Dermis blood vessel endothelial cell (primary cell): ENCODE data around the gene GGA2. TPM values are rescaled to one million over a fixed set of nuclear protein-coding genes. Genes with fewer than 3 reads are reported as not detected.
"Not testable (repeated sequence)": the region's sequence is repeated elsewhere in the genome, so short reads cannot be mapped to it uniquely, and the experiment has no call there.

Experiments used
- DNase-seq: peaks from one replicate; pipeline ENCODE4 v3.0.0; 2010
- total RNA-seq: library from RNA; depleted of rRNA; stranded (reverse); fragments of >200 nt; gene quantifications from 2 replicates; pipeline ENCODE4 v1.2.3, GENCODE V29; 2014

The GGA2 gene
- total RNA-seq, 1 donor from 2014 or later, result 41.4 TPM

DNA sequence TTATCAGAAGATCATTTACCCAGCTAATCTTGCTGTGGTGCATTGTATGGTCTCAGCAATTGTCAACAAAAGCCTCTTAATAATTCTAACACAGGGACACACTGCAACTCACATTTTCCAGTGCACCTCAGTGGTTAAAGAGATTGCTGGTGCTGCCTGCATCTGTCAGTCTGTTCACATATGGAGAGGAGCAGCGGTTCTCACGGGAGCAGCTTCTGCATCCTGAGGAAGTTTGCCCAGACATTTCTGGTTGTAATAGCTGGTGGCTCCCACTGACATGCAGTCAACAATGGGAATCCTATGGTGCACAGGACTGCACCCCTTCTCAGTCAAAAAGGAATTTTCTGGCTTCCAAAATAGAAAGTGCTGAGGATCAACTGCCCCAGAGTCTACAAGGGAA is 7.8 kb downstream of the GGA2 start:
- DNase-seq, result peak; percentile 73

DNA sequence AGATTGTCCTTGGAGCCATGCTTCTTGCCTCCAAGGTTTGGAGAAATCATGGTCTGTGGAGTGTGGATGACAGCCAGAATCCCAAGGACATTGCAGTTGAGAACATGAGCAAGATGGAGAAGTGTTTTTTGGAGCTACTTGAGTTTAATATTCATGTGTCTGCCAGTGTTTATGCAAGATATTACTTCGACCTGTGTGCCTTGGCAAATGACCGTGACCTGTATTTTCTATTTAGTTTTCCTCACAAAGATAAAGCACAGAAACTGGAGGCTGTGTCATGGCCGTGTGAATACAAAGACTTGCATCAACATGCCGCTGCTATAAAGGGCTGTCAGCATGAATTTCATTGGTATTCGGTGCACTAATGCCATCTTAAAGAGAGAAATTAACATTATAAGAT is 9.0 kb downstream of the GGA2 start:
- no peak for DNase-seq

DNA sequence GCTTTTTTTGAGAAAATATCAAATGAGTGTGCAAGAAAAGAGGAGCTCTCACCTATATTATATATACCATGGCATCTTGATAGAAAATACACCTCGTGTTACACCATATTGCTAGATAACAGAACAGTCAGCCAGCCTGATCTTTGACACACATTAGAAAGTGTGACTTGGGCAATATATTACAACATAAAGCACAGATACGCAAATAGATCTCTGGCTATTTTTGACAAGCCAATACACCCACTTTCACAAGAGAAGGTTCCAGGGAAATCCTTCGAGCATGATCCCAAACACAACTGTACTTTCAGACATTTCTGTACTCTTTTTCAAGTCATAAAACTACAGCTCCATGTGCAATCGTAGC is 9.4 kb downstream of the GGA2 start:
- DNase-seq, result no peak

DNA sequence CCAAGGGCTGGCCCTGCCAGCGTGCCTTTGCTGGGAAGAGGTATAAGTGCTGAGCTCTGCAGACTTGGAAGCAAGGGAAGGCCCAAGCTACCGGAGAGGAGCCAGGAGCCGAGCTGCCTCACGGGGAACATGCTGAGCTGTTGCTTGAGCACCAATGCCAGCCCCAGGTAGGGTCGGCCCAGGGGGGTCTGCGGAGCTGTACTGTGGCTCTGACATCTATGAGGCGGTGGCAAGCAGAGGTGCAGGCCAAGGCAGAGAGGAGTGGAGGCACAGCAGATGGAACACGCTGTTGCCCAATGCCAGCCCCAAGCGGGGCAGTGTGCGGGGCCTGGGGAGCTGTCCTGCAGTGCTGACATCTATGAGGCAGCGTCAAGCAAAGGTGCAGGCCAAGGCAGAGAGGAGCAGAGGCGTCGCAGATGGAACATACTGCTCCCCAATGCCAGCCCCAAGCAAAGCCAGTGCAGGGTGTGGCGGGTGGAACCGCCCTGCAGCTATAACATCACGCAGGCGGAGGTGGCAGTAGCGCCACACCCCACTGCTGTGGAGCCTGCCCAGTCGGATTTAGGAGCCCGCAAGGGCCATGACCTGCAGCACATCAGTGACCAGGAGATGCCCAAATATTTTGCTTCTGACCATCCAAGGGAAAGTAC is 10.0 kb downstream of the GGA2 start:
- DNase-seq, result no peak

DNA sequence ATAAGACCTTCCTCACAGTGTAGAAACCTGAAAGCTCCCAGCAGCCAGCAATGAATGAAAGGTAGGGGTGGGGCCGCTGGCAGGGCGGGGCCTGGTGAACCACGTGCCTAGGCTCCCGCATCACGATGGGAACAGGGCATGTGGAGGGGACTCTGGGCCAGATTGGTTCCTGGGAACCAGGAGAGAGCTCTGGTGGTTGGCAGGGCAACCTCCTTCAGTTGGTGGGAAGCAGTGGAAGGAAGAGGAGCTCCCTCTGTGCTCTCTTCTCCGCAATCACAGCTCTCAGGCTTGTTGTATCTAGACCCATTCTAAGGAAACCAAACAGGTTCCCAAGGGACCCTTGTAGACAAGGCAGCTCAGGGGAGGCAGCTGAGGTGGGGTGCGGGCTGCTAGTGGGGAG is 10.5 kb downstream of the GGA2 start:
- DNase-seq, result no peak

DNA sequence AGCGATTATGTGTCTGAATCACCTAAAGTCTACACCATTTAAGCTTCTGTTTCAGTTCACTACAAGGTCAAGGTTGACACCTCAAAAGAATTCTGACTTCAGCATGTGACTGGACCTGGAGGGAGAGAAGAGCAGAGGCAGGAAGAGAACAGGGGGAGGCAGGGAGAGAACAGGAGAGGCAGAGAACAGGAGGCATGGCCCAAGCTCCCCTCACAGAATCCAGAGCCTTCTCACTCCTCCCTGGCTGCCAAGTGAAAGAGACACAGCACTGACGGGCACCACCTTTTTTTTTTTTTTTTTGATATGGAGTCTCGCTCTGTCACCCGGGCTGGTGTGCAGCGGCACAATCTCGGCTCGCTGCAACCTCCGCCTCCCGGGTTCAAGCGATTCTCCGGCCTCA is 11.4 kb downstream of the GGA2 start:
- DNase-seq, result no peak

DNA sequence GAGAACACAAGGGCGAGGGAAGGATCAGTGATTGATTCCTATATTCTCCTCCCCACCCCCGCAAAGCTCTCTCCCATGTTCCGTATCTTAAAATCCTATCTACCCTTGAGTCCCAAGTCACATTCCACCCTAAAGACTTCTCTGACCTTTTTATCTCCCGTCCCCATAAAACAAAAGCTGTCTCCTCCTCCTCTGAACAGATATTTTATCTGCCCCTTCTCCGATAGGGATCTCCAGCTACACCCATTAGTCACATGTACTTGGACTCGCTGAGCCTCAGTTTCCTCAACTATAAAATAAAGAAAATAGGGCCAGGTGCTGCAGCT is 12.8 kb downstream of the GGA2 start:
- DNase-seq, result no peak

DNA sequence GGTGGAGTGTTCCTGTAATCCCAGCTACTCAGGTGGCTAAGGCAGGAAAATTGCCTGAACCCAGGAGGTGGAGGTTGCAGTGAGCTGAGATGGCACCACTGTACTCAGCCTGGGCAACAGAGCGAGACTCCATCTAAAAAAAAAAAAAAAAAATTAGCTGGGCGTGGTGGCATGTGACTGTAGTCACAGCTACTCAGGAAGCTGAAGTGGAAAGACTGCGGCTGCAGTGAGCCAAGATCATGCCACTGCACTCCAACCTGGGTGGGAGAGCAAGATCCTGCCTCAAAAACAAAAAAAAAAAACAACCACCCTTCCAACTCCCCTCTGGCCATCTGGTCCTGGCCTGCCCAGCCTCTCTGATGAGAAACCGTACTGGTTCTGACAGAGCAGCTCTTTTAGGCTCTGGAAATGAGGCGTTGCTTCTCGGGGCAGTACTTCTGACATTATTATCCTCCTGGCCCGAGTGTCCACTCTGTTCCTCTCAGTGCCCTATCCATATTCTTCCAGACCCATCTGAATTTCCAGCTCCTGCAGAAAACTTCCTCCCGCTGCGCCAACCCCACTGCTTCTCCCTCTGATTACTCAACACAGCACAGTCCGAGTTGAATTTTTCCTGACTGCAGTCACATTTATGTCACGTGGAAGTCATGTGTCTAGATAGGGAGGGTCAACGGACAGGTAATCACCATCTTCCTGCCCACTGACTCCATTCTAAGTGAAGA is 13.3 kb downstream of the GGA2 start:
- DNase-seq, result peak; percentile 71

DNA sequence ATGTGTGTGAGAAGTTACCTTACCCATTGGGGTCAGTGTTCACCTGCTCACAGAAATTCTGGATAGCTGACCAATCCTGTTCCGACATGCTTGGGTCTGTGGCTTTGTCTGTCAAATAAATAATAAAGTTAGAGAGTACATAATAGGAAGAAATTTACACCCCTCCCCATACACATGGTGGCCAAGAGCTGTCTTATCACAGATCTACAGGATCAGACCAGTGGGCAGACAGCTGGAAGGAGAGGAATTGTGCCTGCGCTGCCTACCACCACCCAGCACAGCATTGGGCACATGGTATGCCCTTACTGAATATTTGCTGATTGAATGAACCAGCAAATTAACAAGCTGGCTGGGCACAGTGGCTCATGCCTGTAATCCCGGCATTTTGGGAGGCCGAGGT is 14.6 kb downstream of the GGA2 start:
- no peak for DNase-seq

DNA sequence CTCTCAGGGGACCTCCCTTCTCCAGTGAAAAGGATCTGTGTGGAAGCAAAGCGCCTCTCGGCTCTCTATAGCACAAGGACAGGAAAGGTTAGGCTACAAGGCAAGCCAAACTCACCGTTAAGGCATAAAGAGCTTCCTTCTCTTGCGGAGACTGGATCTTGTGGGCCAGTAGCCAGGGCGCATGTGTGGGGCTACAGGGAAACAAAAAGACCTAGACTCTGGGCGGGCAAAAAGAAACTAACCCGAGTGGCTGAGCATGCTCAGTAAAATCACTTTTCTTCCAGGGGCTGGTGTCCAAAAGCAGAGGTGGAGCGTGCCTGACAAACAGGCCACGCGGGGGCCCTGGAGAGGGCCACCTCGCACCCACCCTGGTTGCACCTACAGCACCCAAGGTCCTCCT is 16.1 kb downstream of the GGA2 start:
- no peak for DNase-seq

DNA sequence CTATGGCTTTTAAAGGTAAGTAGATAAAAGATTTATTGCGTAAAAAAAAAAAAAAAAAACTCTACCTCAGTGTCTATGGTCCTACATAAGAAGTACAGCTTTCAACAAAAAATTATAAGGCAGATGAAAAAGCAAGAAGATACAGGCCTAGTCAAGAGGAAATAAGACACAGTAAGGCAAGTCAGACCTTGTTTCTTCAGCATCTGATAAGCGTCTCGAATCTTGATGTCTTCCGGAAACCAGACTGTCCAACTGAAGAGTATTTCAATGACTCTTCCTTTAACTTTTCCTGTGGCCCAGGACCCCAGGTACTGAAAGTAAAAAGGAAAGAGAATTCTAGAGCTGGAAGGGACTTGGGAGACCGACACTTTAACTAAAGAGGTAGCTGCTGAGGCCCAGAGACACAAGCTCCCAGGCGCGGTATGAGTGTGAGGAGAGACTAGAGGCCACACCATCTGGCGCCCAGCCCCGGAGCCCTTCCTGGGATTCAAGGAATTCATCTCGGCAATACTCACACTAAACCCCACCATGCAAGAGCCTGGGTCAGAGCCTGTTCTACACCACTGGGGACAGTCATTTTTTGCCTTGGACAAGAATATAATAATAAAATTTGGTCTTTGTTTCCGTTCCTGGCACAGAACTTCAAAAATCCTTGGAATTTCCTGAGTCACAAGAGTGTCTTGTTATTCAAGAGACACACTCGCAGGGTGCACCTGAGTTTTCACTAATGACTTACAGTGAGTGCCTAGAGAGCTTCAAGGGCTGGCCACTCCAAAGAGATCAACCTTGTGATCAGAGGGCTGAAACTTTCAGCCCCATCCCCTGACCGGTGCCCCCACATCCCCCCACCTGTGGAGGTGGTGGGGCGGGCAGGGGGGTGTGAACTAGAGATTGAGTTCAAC is 18.6 kb downstream of the GGA2 start:
- DNase-seq, result peak; percentile 86

DNA sequence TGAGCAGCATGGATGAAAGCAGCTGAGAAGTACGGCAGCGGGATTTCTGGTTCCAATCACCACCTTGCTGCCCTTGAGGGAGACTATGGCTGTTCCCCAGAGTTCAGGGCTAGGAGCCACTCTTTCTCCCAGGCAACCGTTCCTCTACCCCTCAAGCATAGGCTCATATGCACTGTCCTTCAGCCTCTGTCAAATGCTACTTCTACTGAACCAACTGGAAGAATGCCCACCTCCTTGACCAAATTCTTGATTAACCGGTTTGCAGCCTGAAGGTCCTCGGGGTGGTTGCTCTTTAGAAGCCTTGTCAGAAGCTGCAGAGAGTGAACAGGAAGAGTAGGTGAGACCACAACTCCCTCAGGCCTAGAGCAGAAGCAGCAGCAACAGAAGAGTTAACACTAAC is 23.8 kb downstream of the GGA2 start:
- DNase-seq, result no peak

DNA sequence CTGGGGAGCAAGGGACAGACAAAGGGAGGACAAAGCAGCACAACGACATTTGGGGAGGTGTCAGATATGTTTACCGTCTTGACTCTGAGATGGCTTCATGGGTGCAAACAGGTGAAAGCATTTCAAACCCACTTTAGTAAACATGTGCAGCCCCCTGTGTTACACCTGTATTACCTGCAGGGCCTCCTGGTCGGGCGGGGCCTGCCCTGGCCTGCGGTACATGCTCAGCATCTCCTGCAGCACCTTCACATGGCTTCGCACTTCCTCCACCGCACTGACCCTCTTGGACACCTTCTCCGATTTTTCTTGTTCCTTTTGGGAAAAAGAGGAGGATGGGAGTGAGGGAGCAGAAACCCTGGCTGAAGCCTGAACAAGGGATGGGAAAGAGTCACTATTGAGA is 24.5 kb downstream of the GGA2 start:
- DNase-seq, result no peak

DNA sequence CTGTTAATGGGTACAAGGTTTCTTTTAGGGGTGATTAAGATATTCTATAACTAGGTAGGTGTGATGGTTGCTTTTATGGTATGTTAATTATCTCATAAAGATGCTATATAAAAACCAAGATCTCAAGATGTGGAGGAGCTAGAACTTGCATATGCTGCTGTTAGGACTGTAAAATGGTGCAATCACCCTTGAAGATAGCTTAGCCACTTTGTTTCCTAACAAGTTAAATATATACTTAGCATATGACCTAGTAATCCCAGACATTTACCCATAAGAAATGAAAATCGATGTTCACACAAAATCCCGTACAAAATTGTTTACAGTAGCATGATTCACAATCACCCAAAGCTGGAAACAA is 25.1 kb downstream of the GGA2 start:
- DNase-seq, result no peak

DNA sequence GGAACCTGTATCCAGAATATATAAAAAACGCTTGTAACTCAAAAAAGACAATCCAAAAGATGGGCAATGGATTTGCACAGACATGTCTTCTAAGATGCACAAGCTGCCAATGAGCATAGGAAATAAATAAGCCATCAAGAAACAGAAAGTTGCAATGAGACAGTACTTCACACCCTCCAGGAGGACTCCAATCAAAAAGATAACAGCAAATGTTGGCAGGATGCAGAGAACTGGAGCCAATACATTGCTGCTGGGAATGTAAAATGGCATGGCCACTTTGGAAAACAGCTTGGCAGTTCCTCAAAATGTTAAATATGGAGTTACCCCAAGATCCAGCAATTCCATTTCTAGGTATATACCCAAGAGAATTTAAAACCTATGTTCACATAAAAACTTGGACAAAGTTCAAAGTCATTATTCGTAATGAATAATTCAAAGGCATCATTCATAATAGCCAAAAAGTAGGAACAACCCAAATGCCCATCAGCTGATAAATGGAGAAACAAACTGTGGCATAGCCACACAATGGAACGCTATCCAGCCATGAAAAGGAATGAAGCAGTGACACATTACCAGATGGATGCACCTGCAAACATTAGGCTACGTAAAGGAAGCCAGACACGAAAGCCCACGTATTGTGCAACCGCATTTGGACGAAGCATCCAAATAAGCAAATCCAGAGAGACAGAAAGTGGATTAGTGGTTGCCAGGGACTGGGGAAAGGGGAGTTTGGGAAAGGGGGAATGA is 25.6 kb downstream of the GGA2 start:
- DNase-seq, result no peak

DNA sequence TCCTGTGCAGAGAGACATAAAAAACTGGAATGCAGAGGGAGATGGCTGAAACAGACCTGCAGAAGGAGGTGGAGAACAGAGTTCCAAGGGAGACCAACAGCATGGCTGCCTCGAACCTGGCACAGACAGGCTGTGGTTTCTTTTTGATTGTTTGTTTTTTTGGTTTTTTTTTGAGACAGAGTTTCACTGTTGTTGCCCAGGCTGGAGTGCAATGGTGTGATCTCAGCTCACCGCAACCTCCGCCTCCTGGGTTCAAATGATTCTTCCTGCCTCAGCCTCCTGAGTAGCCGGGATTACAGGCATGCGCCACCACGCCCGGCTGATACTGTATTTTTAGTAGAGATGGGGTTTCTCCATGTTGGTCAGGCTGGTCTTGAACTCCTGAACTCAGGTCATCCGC is 26.8 kb downstream of the GGA2 start:
- not testable (repeated sequence) for DNase-seq

DNA sequence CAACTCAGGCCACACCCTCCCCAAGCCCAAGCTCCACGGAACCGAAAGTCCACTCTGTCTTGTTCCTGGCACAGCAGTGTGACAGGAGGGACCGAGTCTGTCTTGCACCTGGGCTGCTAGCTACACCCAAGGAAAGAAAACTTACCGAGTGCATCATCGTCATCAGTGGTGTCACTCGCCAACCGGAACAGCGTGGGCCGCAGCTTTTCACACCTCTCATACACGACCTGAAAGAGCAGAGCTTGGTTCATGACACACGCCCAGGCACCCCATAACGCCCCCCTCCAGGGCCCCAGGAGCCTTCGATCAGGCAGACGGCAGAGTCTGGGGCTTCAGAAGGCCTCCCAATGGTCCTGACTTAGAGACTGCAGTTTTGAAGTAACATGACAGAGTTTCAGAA is 27.5 kb downstream of the GGA2 start:
- DNase-seq, result no peak

DNA sequence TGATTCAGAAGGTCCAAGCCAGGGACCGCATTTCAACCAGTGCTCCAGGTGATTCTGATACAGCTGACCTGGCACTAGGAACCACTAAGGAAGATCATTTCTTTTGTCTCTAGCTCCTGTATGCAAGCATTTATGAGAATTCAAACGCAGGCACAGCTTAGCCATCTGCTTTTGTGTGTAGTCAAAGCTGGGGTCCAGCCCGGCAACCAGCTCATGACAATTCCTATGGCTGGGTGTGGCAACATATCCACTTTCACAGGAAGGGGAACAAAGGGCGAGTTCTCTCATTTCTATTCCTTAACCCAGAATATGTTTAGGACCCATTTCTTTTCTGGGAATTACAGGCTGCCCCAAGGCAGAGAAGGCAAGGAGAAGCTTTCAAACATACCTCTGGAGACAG is 30.0 kb downstream of the GGA2 start:
- DNase-seq, result no peak

DNA sequence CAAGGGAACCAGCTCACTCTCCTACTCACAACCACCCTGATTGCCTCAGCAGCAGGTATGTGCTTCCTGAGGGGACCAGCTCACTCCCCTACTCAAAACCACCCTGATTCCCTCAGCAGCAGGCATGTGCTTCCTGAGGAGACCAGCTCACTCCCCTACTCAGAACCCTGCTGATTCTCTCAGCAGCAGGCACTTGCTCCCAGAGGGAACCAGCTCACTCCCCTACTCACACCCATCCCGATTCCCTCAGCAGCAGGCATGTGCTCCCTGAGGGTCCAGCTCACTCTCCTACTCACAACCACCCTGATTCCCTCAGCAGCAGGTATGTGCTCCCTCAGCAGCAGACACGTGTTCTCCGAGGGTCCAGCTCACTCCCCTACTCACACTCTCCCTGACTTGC is 31.2 kb downstream of the GGA2 start:
- no peak for DNase-seq

DNA sequence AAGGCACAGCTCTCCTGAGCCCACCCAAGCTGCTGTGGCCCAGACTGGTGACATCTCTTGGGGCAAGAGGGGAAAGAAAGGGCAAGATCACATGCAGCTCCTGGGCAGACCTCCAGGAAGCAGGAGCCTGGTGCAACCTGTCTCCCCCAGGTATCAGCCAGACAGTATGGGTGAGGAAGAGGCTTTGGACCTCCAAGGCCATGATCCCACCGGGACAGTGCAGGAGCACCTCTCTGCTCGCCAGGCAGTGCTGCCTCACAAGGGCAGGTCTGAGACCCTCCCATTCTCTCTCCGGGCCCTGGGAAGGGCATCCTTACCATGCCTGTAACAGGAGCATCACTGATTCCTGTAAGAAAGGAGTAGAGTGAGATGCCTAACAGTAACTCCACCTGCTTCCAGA is 31.7 kb downstream of the GGA2 start:
- no peak for DNase-seq

DNA sequence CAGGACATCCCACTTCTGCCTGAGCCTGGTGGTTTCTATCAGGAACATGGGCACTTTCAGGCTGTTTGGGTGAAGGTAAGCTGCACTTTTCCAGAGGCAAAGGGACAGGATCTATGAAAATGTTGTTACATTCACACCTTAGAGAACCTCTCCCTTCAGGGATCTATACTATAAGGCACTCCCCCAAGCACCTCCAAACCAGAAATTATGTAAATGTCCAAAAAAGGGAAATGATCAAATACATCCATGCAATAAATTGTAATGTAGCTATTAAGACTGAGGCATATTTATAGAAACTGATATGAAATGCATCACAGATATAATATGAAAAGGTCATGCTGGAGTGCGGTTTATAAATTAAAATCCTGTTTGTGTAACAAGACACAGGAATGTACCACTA is 34.0 kb downstream of the GGA2 start:
- DNase-seq, result no peak

DNA sequence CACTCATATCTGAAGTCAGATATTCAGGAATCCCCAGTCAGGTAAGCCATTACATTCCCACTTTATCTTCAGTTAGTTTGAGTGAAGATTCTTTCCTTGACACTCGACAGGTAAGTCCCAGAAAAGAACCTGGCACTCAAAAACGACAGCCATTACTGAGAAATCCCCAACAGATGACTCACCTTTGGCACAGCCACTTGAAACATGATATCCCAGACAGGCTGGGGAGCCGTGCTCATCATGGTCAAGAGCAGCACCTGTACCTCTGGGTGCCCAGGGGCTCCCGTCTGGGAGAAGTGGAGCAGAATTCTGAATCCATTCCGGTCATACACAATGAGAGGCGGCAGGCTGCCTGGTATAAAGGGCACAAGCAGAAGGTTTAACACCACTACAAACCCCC is 40.5 kb downstream of the GGA2 start:
- peak; percentile 29 for DNase-seq

DNA sequence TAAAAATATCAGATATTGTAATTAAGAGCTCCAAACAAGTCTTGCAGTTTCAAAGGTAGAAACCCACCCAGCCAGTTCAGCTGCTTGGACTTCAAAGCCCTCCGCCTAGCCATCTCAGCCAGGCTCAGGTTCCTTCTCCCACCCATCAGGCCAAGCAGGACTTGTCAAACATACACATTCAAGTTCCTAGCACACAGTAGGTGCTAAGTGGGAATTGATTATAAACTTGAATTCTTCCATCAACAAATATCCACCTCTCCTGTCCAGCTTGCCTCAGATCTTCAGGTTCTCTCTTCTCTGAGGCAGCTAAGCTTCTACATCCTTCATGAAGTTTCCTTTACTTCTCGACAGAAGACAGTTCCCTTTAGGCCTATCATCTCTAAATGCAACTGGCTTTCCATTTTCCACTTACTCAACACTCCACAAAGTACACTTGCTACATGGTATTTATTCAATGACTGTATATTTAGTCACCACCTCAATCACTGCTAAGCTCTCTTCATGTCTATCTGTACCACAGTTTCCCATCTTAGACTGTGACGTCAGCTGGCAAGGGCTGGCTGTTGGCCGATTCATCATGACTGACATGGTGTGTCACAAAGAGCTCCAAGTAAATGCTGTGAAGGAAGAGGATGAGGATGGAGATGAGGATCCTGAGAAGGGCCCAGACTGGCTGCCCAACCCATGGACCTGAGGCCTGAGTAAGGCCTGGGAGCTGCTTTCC is 44.0 kb downstream of the GGA2 start:
- DNase-seq, result peak; percentile 36
